ENCODE results near the gene RAB36.

The RAB36 gene

GRCh38 chr22:23154461-23154860 is 9.2 kb downstream of the RAB36 start:
- DNase-seq (ENCODE audit: low read depth), result no peak
- TF ChIP-seq CTCF (IDR thresholded peaks at IDR 0.05; ENCODE audit: control insufficient read depth, insufficient read depth, low read depth, low read length, missing control alignments), result no peak
- H3K4me3 ChIP-seq (ENCODE audit: control insufficient read depth, low read depth, low read length), result no peak overlapping the region

GRCh38 chr22:23155143-23155542 is 9.9 kb downstream of the RAB36 start:
- TF ChIP-seq CTCF (IDR thresholded peaks at IDR 0.05; ENCODE audit: control insufficient read depth, insufficient read depth, low read depth, low read length, missing control alignments), result no peak
- no peak overlapping the region for H3K4me3 ChIP-seq (ENCODE audit: control insufficient read depth, low read depth, low read length)
- no peak for DNase-seq (ENCODE audit: low read depth)

- no peak overlapping the region for H3K4me3 ChIP-seq (ENCODE audit: control insufficient read depth, low read depth, low read length)
- DNase-seq (ENCODE audit: low read depth), result no peak
- TF ChIP-seq CTCF (IDR thresholded peaks at IDR 0.05; ENCODE audit: control insufficient read depth, insufficient read depth, low read depth, low read length, missing control alignments), result no peak
Measured at GRCh38 chr22:23155831-23156230, 10.6 kb downstream of the RAB36 start.

- no peak for TF ChIP-seq CTCF (IDR thresholded peaks at IDR 0.05; ENCODE audit: control insufficient read depth, insufficient read depth, low read depth, low read length, missing control alignments)
- no peak for DNase-seq (ENCODE audit: low read depth)
- no peak overlapping the region for H3K4me3 ChIP-seq (ENCODE audit: control insufficient read depth, low read depth, low read length)
Measured at GRCh38 chr22:23156286-23156685, 11.0 kb downstream of the RAB36 start.

GRCh38 chr22:23157560-23158515 is 12.6 kb downstream of the RAB36 start:
- no peak overlapping the region for H3K4me3 ChIP-seq (ENCODE audit: control insufficient read depth, low read depth, low read length)
- no peak for TF ChIP-seq CTCF (IDR thresholded peaks at IDR 0.05; ENCODE audit: control insufficient read depth, insufficient read depth, low read depth, low read length, missing control alignments)
- DNase-seq (ENCODE audit: low read depth), result no peak

GRCh38 chr22:23158516-23159290 is 13.4 kb downstream of the RAB36 start:
- H3K4me3 ChIP-seq (ENCODE audit: control insufficient read depth, low read depth, low read length), result no peak overlapping the region
- no peak for DNase-seq (ENCODE audit: low read depth)
- no peak for TF ChIP-seq CTCF (IDR thresholded peaks at IDR 0.05; ENCODE audit: control insufficient read depth, insufficient read depth, low read depth, low read length, missing control alignments)

Measured in AG09309 (cell line).